Panc1 (cell line): Measurements from ENCODE around the gene NDUFS7. TPM values are rescaled to one million over a fixed set of nuclear protein-coding genes. Genes with fewer than 3 reads are reported as not detected.
"Not testable (repeated sequence)": the region's sequence is repeated elsewhere in the genome, so short reads cannot be mapped to it uniquely, and the experiment has no call there.

Source experiments
- ATAC-seq: fragments of 200-7000 bp; cut with Tn5 transposase; 2 replicates; pipeline ENCODE4 v1.9.1; 2020; ENCODE audit warnings: mild to moderate bottlenecking, moderate library complexity
- BruUV-seq: library from RNA; stranded (reverse); fragments of 400-500 nt; replicated peaks from 2 replicates; lab custom pipeline; 2021; lab: Mats Ljungman, UMichigan
- CTCF ChIA-PET: fragments of 300-600 bp; sonication (Branson Sonifier 250); formaldehyde crosslinking; loops from one replicate; lab custom pipeline; 2022; ENCODE audit warnings: antibody characterized with exemption; lab: Charles Lee
- POLR2A ChIA-PET: fragments of 300-600 bp; sonication (Branson Sonifier 250); formaldehyde crosslinking; loops from one replicate; lab custom pipeline; 2022; ENCODE audit warnings: antibody characterized with exemption; lab: Charles Lee
- DNase-seq: peaks from one replicate; pipeline ENCODE4 v3.0.0-alpha.2; 2010; ENCODE audit warnings: low read depth, low spot score
- H3K27ac ChIP-seq: 2 replicates; pipeline ENCODE4 v1.5.1; 2011; ENCODE audit warnings: mild to moderate bottlenecking, low read length, inconsistent platforms
- H3K27me3 ChIP-seq: fragments of 200-500 bp; sonication (Bioruptor generic); 2 replicates; pipeline ENCODE4 v1.6.0; 2014; ENCODE audit warnings: low read length, inconsistent platforms; ENCODE audit not compliant: control insufficient read depth, insufficient read depth
- H3K36me3 ChIP-seq: fragments of 200-500 bp; sonication (Bioruptor generic); 2 replicates; pipeline ENCODE4 v1.5.1; 2014; ENCODE audit warnings: inconsistent platforms, mild to moderate bottlenecking, low read length, moderate library complexity; ENCODE audit not compliant: control insufficient read depth, insufficient read depth
- H3K4me1 ChIP-seq: 2 replicates; pipeline ENCODE4 v1.5.1; 2011; ENCODE audit warnings: inconsistent platforms, mild to moderate bottlenecking, low read length, moderate library complexity; ENCODE audit not compliant: control insufficient read depth, insufficient read depth
- H3K4me3 ChIP-seq, 2 experiments: 2 replicates each; pipeline ENCODE4 v1.5.1; 2011 to 2012; ENCODE audit warnings: low read depth in 2 of 2, low read length in 2 of 2, mild to moderate bottlenecking in 2 of 2, inconsistent platforms in 1 of 2, moderate library complexity in 1 of 2
- H3K9me3 ChIP-seq: fragments of 200-500 bp; sonication (Bioruptor generic); 2 replicates; pipeline ENCODE4 v1.5.1; 2014; ENCODE audit warnings: low read depth, mild to moderate bottlenecking, inconsistent platforms, low read length, moderate library complexity; ENCODE audit not compliant: control insufficient read depth, insufficient read depth
- POLR2AphosphoS5 ChIP-seq: IDR thresholded peaks from 2 replicates; pipeline ENCODE4 v1.6.1; 2012; ENCODE audit warnings: mild to moderate bottlenecking, low read depth, low read length, moderate library complexity
- SIN3A ChIP-seq: IDR thresholded peaks from 2 replicates; pipeline ENCODE4 v1.6.1; 2012; ENCODE audit warnings: low read depth, mild to moderate bottlenecking, low read length, moderate library complexity, borderline replicate concordance; ENCODE audit not compliant: insufficient read depth
- TCF7L2 ChIP-seq: IDR thresholded peaks from 2 replicates; pipeline ENCODE4 v1.6.1; 2011; ENCODE audit warnings: mild to moderate bottlenecking, low read depth, low read length, inconsistent platforms
- in situ Hi-C: cut with HindIII; loops from 2 replicates; pipeline ENCODE4 v1.10.0; 2016; ENCODE audit warnings: low sequenced_read_pairs, low pct_unique_long_range_greater_than_20kb
- intact Hi-C: fragments of 100-400 bp; cut with micrococcal nuclease; formaldehyde crosslinking; loops from one replicate; pipeline ENCODE4 v1.10.0; 2022; ENCODE audit not compliant: unreplicated experiment
- total RNA-seq: library from RNA; stranded (reverse); gene quantifications from one replicate; pipeline ENCODE4 v1.2.1, GENCODE V29; 2021; ENCODE audit not compliant: unreplicated experiment
- TF ChIP-seq, protein P1 (sequence below): fragments of 450-650 bp; IDR thresholded peaks from 2 replicates; pipeline ENCODE4 v1.5.1; 2017; ENCODE audit warnings: mild to moderate bottlenecking
- TF ChIP-seq, protein P2 (sequence below), 2 experiments: IDR thresholded peaks; 2 replicates each; pipeline ENCODE4 v1.6.1; 2011 to 2012; ENCODE audit warnings: low read depth in 2 of 2, control low read depth in 1 of 2, low read length in 1 of 2, mild to moderate bottlenecking in 1 of 2, moderate library complexity in 1 of 2; ENCODE audit not compliant: insufficient read depth in 1 of 2

The NDUFS7 gene
- total RNA-seq, 1 experiment from 2014 or later, result 73.0 TPM

DNA sequence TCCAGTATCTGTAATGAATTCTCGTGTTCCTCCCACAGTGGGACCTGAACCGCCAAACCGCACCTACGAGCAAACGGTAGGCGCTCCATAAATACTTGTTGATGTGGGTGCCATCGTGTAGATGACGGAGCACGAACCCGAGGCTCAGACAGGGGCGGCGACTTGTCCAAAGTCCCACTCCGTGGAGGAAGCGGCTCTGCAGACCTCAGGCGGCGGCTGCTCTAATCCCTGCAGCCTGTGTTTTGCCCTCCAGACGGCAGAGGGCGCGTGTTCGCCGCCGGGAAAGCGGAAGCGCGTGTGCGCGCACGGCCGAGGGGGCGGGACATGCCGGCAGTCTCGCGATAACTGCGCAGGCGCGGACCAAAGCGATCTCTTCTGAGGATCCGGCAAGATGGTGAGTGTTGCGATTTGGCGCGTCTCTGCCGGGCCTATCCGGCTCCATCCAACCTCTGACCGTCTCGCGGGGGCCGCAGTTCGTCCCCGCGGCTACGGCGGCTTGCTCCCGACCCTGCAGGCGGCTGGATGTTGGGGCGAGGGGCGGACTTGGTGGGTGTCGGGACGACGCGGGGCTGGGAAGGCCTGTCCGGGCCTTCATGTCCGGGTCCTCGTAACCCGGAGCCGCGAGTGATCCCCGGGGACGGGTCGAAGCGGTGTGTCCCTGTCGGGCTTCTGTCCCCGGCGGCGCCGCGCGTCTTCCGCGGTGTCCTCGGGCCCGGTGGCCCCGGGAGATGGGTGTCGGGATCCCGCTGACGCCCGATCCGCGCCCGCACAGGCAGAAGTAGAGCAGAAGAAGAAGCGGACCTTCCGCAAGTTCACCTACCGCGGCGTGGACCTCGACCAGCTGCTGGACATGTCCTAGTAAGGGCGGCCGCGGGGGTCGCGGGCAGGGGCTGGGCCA, 54.6 kb downstream of the NDUFS7 start, which contains the start of gene RPS15:
RPS15 (plus strand) TSS at position 362 of the 898 bp plus-strand sequence; CDS start at position 392, 30 bp downstream.
- Histone ChIP-seq H3K4me3 (peak within 1 kb of the TSS; percentile 73 to 86), H3K27me3 (no peaks in the 10 kb centered on the region), H3K27ac (peak within 1 kb of the TSS; percentile 87), H3K9me3 (no peaks in the 10 kb centered on the region), H3K4me1 (peaks cover 33% of the 10 kb centered on the region), H3K36me3 (peaks cover 6% of the 10 kb centered on the region)
- TF ChIP-seq, protein P1, sequence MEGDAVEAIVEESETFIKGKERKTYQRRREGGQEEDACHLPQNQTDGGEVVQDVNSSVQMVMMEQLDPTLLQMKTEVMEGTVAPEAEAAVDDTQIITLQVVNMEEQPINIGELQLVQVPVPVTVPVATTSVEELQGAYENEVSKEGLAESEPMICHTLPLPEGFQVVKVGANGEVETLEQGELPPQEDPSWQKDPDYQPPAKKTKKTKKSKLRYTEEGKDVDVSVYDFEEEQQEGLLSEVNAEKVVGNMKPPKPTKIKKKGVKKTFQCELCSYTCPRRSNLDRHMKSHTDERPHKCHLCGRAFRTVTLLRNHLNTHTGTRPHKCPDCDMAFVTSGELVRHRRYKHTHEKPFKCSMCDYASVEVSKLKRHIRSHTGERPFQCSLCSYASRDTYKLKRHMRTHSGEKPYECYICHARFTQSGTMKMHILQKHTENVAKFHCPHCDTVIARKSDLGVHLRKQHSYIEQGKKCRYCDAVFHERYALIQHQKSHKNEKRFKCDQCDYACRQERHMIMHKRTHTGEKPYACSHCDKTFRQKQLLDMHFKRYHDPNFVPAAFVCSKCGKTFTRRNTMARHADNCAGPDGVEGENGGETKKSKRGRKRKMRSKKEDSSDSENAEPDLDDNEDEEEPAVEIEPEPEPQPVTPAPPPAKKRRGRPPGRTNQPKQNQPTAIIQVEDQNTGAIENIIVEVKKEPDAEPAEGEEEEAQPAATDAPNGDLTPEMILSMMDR, result peak; percentile 94
- TF ChIP-seq SIN3A, result peak; percentile 77; the same call in 1 of the 2 replicates
- TF ChIP-seq, protein P2, sequence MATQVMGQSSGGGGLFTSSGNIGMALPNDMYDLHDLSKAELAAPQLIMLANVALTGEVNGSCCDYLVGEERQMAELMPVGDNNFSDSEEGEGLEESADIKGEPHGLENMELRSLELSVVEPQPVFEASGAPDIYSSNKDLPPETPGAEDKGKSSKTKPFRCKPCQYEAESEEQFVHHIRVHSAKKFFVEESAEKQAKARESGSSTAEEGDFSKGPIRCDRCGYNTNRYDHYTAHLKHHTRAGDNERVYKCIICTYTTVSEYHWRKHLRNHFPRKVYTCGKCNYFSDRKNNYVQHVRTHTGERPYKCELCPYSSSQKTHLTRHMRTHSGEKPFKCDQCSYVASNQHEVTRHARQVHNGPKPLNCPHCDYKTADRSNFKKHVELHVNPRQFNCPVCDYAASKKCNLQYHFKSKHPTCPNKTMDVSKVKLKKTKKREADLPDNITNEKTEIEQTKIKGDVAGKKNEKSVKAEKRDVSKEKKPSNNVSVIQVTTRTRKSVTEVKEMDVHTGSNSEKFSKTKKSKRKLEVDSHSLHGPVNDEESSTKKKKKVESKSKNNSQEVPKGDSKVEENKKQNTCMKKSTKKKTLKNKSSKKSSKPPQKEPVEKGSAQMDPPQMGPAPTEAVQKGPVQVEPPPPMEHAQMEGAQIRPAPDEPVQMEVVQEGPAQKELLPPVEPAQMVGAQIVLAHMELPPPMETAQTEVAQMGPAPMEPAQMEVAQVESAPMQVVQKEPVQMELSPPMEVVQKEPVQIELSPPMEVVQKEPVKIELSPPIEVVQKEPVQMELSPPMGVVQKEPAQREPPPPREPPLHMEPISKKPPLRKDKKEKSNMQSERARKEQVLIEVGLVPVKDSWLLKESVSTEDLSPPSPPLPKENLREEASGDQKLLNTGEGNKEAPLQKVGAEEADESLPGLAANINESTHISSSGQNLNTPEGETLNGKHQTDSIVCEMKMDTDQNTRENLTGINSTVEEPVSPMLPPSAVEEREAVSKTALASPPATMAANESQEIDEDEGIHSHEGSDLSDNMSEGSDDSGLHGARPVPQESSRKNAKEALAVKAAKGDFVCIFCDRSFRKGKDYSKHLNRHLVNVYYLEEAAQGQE (IDR thresholded peaks at IDR 0.05; ENCODE audit: insufficient read depth in 1 of 2, low read depth in 2 of 2, low read length in 1 of 2), result peak in 1 of 2 experiments; percentile 25; a peak in 1 of 4 replicates
- TF ChIP-seq POLR2AphosphoS5, result peak; percentile 98
- TF ChIP-seq TCF7L2, result peak; percentile 77
- in situ Hi-C loops, result no loop called here
- DNase-seq (peak; percentile 68), ATAC-seq (peak; percentile 85)
- ChIA-PET CTCF (no interaction called here), POLR2A (no interaction called here)
- TSS peak; percentile 95 for BruUV-seq
- intact Hi-C loops, result no loop called here

DNA sequence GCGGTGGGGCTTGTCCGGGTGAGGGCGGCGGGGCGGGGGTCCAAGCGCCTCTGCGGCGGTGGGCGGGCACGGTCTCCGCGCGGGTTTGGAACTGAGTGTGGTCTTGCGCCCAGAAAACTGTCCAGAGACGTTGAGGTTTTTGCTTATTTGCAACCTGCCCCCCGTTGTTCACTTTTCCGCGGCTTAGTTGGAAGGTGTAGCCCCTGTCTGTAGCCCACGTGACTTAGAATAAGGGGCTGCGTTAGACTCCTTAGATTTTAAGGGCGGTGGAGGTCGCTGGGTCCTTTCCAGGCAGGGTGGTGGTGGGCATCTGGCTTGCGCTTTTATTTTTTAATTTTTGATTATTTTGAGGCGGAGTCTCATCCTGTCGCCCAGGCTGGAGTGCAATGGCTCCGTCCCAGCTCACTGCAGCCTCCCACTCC, 55.2 kb downstream of the NDUFS7 start:
- Histone ChIP-seq H3K27ac (peak overlapping the region; percentile 87), H3K9me3 (no peaks in the 10 kb centered on the region), H3K36me3 (peaks cover 6% of the 10 kb centered on the region), H3K4me1 (peaks cover 37% of the 10 kb centered on the region), H3K4me3 (peak overlapping the region; percentile 73 to 86), H3K27me3 (no peaks in the 10 kb centered on the region)
- DNase-seq (no peak), ATAC-seq (no peak)
- CTCF ChIA-PET, result no interaction called here
- TF ChIP-seq POLR2AphosphoS5, result no peak
- TF ChIP-seq, protein P1, result no peak
- TF ChIP-seq, protein P2 (IDR thresholded peaks at IDR 0.05; ENCODE audit: insufficient read depth in 1 of 2, low read depth in 2 of 2, low read length in 1 of 2), result no peak
- TF ChIP-seq TCF7L2, result no peak
- no peak for TF ChIP-seq SIN3A
- in situ Hi-C loops (no loop called here), intact Hi-C loops (no loop called here)
- POLR2A ChIA-PET, result no interaction called here
- no TSS peak for BruUV-seq

DNA sequence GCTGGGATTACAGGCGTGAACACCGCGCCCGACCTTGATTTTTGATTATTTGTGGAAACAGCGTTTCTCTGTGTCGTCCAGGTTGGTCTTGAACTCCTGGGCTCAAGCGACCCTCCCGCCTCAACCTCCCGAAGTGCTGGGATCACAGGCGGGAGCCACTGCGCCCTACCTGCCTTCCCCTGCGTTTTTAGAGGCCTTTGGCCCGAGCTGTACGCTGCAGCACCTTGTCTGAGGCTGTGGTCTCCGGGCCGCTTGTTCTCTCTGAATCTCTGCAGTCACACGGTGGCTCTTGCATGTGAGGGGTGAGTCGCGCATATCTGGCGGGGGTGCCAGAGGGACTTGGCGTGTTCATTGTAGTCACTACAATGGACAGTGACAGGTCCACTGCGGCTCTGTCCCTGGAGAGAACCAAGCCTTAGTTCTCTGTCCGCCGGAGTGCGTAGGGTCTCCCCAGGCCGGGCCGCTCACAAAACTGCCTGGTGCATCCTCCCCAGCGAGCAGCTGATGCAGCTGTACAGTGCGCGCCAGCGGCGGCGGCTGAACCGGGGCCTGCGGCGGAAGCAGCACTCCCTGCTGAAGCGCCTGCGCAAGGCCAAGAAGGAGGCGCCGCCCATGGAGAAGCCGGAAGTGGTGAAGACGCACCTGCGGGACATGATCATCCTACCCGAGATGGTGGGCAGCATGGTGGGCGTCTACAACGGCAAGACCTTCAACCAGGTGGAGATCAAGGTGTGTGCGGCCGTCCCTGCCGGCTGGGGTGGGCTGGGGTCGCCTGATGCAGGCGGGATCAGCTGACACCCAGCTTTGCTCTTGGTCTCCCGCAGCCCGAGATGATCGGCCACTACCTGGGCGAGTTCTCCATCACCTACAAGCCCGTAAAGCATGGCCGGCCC, 56.1 kb downstream of the NDUFS7 start:
- intact Hi-C loops, BruUV-seq, ATAC-seq, H3K27me3 ChIP-seq, in situ Hi-C loops, CTCF ChIA-PET, H3K36me3 ChIP-seq, H3K9me3 ChIP-seq, DNase-seq, POLR2A ChIA-PET: not testable (repeated sequence)
- Histone ChIP-seq H3K4me3 (peak overlapping the region; percentile 73 to 86), H3K4me1 (peaks cover 44% of the 10 kb centered on the region), H3K27ac (peak overlapping the region; percentile 89)
